Stimulated activated naive CD8-positive, alpha-beta T cell treated with anti-CD3 and anti-CD28 coated beads, Interleukin-15, amount 100 ng/mL, for 72 hours (primary cell): ENCODE measurements around the gene PLAC9.

Experiments used
- ATAC-seq: fragments of 150-1000 bp; cut with Tn5 transposase; 2 replicates; pipeline ENCODE4 v1.10.0; 2021; ENCODE audit warnings: mild to moderate bottlenecking, moderate library complexity
- DNase-seq, 2 donors: peaks; one replicate each; pipeline ENCODE4 v3.0.0; 2021 to 2022
- H3K27ac Mint-ChIP-seq, 2 donors: one replicate each; pipeline ENCODE4 v1.8.0; 2022; ENCODE audit warnings: mild to moderate bottlenecking in 2 of 2, mixed read lengths in 2 of 2, moderate library complexity in 2 of 2
- H3K27me3 Mint-ChIP-seq: one replicate; pipeline ENCODE4 v1.8.0; 2022; ENCODE audit warnings: mixed read lengths
- H3K4me1 Mint-ChIP-seq: one replicate; pipeline ENCODE4 v1.8.0; 2022; ENCODE audit warnings: mild to moderate bottlenecking, mixed read lengths
- H3K4me3 Mint-ChIP-seq, 2 donors: one replicate each; pipeline ENCODE4 v1.8.0; 2022; ENCODE audit warnings: mild to moderate bottlenecking in 2 of 2, mixed read lengths in 2 of 2, moderate library complexity in 1 of 2
- H3K9me3 Mint-ChIP-seq, 2 donors: one replicate each; pipeline ENCODE4 v1.8.0; 2022; ENCODE audit warnings: mixed read lengths in 2 of 2

PLAC9 gene

GRCh38 chr10:80177781-80178636, 45.5 kb downstream of the PLAC9 start:
- H3K27me3 Mint-ChIP-seq, result no peaks in the 10 kb centered on the region
- peaks cover 75% of the 10 kb centered on the region for H3K4me1 Mint-ChIP-seq
- DNase-seq, result no peak
- no peak for ATAC-seq
- no peaks in the 10 kb centered on the region for H3K9me3 Mint-ChIP-seq
- H3K27ac Mint-ChIP-seq, result peak overlapping the region; percentile 29 to 80
- no peak overlapping the region for H3K4me3 Mint-ChIP-seq

GRCh38 chr10:80182986-80183385, 50.5 kb downstream of the PLAC9 start:
- Mint-ChIP-seq H3K4me3 (no peak overlapping the region), H3K27ac (no peak overlapping the region), H3K27me3 (no peaks in the 10 kb centered on the region), H3K4me1 (peaks cover 86% of the 10 kb centered on the region), H3K9me3 (no peaks in the 10 kb centered on the region)
- ATAC-seq, result no peak
- DNase-seq, result no peak

GRCh38 chr10:80183436-80183835, 50.9 kb downstream of the PLAC9 start:
- DNase-seq (no peak), ATAC-seq (no peak)
- Mint-ChIP-seq H3K27me3 (no peaks in the 10 kb centered on the region), H3K4me3 (no peak overlapping the region), H3K4me1 (peaks cover 86% of the 10 kb centered on the region), H3K27ac (no peak overlapping the region), H3K9me3 (no peaks in the 10 kb centered on the region)

- Mint-ChIP-seq H3K4me3 (no peak overlapping the region), H3K27me3 (no peaks in the 10 kb centered on the region), H3K4me1 (peaks cover 86% of the 10 kb centered on the region), H3K9me3 (no peaks in the 10 kb centered on the region), H3K27ac (peak overlapping the region in 1 of 2 donors; percentile 37)
- DNase-seq, result no peak
- no peak for ATAC-seq
Measured at GRCh38 chr10:80184291-80184690, 51.8 kb downstream of the PLAC9 start.

GRCh38 chr10:80185578-80186299, 53.2 kb downstream of the PLAC9 start:
- no peak for DNase-seq
- Mint-ChIP-seq H3K9me3 (no peaks in the 10 kb centered on the region), H3K4me1 (peaks cover 84% of the 10 kb centered on the region), H3K27ac (peak overlapping the region; percentile 47 to 87), H3K27me3 (no peaks in the 10 kb centered on the region), H3K4me3 (peak overlapping the region in 1 of 2 donors; percentile 66)
- ATAC-seq, result no peak

- Mint-ChIP-seq H3K27me3 (no peaks in the 10 kb centered on the region), H3K4me1 (peaks cover 87% of the 10 kb centered on the region), H3K4me3 (peak overlapping the region; percentile 18 to 66), H3K9me3 (no peaks in the 10 kb centered on the region), H3K27ac (peak overlapping the region; percentile 87 to 91)
- DNase-seq (no peak), ATAC-seq (no peak)
Measured at GRCh38 chr10:80186364-80187012, 54.0 kb downstream of the PLAC9 start.

GRCh38 chr10:80187060-80187459, 54.5 kb downstream of the PLAC9 start:
- Mint-ChIP-seq H3K27me3 (no peaks in the 10 kb centered on the region), H3K27ac (peak overlapping the region; percentile 57 to 91), H3K4me3 (peak overlapping the region; percentile 66 to 80)

GRCh38 chr10:80187465-80188409, 55.2 kb downstream of the PLAC9 start:
- peaks cover 0 to 8% of the 10 kb centered on the region in 2 donors for H3K9me3 Mint-ChIP-seq
- peak overlapping the region; percentile 57 to 91 for H3K27ac Mint-ChIP-seq
- DNase-seq (peak; percentile 72 to 81), ATAC-seq (peak; percentile 91)
- H3K4me3 Mint-ChIP-seq, result peak overlapping the region; percentile 66 to 80
- H3K4me1 Mint-ChIP-seq, result peaks cover 89% of the 10 kb centered on the region
- no peaks in the 10 kb centered on the region for H3K27me3 Mint-ChIP-seq

More at GRCh38 chr10:80187060-80187459, 54.5 kb downstream of the PLAC9 start:
- ATAC-seq (no peak), DNase-seq (no peak)
- Mint-ChIP-seq H3K4me1 (peaks cover 87% of the 10 kb centered on the region), H3K9me3 (peaks cover 0 to 2% of the 10 kb centered on the region in 2 donors)

- Mint-ChIP-seq H3K9me3 (peaks cover 0 to 12% of the 10 kb centered on the region in 2 donors), H3K4me1 (peaks cover 83% of the 10 kb centered on the region)
Measured at GRCh38 chr10:80188713-80189112, 56.2 kb downstream of the PLAC9 start.

GRCh38 chr10:80191589-80192270, 59.2 kb downstream of the PLAC9 start:
- Mint-ChIP-seq H3K4me3 (peak overlapping the region; percentile 11 to 36), H3K27me3 (no peaks in the 10 kb centered on the region), H3K9me3 (peaks cover 0 to 21% of the 10 kb centered on the region in 2 donors), H3K27ac (peak overlapping the region; percentile 20 to 75), H3K4me1 (peaks cover 85% of the 10 kb centered on the region)
- no peak for ATAC-seq
- DNase-seq, result no peak

More at GRCh38 chr10:80188713-80189112, 56.2 kb downstream of the PLAC9 start:
- ATAC-seq (no peak), DNase-seq (no peak)
- Mint-ChIP-seq H3K27ac (peak overlapping the region; percentile 60 to 88), H3K27me3 (no peaks in the 10 kb centered on the region), H3K4me3 (peak overlapping the region; percentile 60 to 66)

- Mint-ChIP-seq H3K4me3 (no peak overlapping the region), H3K27ac (no peak overlapping the region), H3K4me1 (peaks cover 85% of the 10 kb centered on the region), H3K27me3 (no peaks in the 10 kb centered on the region), H3K9me3 (peaks cover 0 to 21% of the 10 kb centered on the region in 2 donors)
- ATAC-seq (no peak), DNase-seq (no peak)
Measured at GRCh38 chr10:80192553-80192952, 60.0 kb downstream of the PLAC9 start.

- Mint-ChIP-seq H3K9me3 (peaks cover 0 to 21% of the 10 kb centered on the region in 2 donors), H3K27me3 (no peaks in the 10 kb centered on the region), H3K4me3 (no peak overlapping the region), H3K27ac (peak overlapping the region; percentile 69 to 70), H3K4me1 (peaks cover 83% of the 10 kb centered on the region)
- DNase-seq, result no peak
- no peak for ATAC-seq
Measured at GRCh38 chr10:80194373-80195045, 62.0 kb downstream of the PLAC9 start.
